ENCODE data around the gene ZNF705A. TPM values are rescaled to one million over a fixed set of nuclear protein-coding genes. Genes with fewer than 3 reads are reported as not detected.
"Not testable (repeated sequence)": the region's sequence is repeated elsewhere in the genome, so short reads cannot be mapped to it uniquely, and the experiment has no call there.

The ZNF705A gene
- not detected in 2 replicates for total RNA-seq (2014; rRNA removed; shearing (Covaris generic))

DNA sequence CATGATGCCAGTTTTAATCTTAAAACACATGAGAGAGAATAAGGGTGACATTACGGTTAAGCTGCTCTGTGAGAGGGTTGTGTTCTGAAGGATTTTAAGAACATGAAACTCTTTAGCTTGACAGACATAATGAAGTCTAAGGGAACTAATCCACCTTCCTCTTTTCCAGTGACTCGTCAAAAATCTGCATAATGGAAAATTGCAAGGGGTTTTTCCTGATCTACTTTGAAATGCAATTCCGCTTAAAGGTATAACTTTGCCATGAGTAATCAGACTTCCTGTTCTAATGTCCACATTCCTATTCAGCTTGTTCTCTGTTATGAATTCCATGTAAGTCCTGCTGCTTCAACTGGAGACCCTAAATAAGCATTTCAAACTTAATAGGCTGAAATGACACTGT is at the start of gene ZNF705A:
Gene ZNF705A (plus strand): TSS at position 171 of the 400 bp plus-strand sequence. CDS start 15,611 bp downstream, outside the sequence.
- no peak for DNase-seq (ENCODE audit: low spot score)
- in situ Hi-C loops (cut with HindIII; ENCODE audit: low sequenced_read_pairs), result no loop called here

DNA sequence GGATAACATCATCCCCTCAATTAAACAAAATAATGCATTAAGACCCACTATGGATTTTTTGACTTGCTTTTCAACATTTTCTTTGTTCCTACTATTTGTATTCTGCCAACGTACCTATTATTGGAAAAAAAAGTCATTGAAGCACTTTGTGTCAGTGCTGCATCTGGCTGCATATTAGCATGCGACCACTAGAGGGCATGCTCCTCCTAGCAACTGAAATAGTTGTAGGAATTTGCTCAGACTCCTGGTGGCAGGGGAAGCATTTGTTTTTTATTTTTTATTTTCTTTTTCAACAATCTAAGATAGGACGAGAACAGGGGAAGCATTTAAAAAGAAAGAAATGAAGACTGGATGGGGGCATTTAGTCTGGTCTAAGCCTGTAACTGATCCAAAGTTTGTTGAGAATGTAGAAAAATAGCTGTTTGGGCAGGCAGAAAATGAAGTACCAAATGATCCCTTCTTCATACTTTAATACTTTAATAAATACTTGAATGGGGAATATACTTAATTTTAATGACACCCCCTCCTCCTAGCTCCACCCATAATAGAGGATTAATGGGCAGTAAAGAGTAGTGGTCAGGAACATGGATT is 47.9 kb upstream of the ZNF705A start:
- peak; percentile 75 for DNase-seq (ENCODE audit: low spot score)
- in situ Hi-C loops (cut with HindIII; ENCODE audit: low sequenced_read_pairs), result no loop called here

DNA sequence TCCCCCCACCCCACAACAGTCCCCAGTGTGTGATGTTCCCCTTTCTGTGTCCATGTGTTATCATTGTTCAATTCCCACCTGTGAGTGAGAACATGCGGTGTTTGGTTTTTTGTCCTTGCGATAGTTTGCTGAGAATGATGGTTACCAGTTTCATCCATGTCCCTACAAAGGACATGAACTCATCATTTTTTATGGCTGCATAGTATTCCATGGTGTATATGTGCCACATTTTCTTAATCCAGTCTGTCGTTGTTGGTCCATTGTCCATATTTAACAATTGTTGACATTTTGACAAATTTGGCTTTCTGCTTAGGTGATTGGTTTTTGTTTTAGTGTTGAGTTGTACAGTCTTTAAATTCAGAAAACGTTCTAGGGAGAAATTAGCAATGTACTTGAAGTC is 43.7 kb upstream of the ZNF705A start:
- in situ Hi-C loops (cut with HindIII; ENCODE audit: low sequenced_read_pairs); DNase-seq (ENCODE audit: low spot score): not testable (repeated sequence)

DNA sequence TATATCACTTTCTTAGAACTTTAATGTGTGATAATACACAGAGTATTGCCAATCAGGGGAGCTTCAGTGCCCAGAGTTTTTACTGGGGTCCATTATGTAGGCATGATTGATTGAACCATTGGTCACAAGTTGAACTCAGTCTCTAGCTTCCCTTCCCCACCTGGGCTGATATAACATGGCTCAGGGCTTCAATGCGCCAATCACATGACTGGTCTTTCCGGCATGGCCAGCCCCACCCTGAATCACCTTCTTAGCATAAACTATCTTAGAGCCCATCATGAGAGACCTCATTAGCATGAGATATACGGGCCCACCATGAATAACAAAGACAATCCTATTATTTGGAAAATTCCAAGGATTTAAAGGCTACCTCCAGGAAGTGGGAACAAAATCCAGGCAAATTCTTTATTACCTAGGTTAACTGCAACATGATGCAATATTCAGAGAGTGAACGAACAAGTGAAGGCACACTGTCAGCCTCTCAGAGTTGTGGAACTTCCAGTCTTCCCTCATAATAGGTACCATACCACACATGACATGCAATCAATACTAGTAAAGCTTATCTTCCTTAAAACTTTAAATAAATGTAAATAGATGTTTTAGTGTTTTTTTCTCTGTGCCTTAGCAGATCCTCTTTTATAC is 36.6 kb upstream of the ZNF705A start:
- no peak for DNase-seq (ENCODE audit: low spot score)
- in situ Hi-C loops (cut with HindIII; ENCODE audit: low sequenced_read_pairs), result no loop called here

DNA sequence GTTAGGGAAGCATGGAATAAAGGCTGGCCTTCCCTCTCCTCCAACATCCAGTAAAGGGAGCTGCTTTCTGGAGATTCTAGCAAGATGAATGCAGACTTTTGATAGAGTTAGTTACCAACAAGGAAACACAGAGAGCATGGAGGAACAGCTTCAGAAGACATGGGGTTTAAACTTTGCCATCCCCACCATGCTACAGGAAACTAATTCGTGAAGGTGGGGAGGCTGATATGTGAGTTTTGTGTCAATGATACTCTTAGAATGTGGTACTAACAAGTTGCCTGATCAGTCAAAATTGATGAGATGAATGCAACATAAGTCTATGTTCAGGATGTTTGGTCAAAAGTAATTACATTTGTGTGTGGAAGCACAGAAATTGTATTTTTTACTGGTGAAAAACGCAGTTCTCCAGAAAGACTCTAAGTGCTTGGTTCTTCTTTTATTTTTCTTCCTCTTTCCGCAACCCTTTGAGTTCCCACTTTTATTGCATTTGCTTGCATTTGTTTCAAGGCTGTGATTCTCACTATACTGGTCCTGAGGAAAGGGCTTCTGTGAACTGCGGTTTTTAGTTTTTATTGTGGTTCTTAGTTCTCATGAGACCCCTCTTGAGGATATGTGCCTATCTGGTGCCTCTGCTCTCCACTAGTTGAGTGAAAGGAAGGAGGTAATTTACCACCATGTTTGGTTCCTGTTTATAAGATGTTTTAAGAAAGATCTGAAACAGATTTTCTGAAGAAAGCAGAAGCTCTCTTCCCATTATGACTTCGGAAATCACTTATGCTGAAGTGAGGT is 33.5 kb upstream of the ZNF705A start, which contains the start of gene CLEC4A:
Gene CLEC4A (plus strand): TSS at position 494 of the 789 bp plus-strand sequence. CDS start 262 bp downstream, at position 756.
- DNase-seq (ENCODE audit: low spot score), result no peak
- in situ Hi-C loops (cut with HindIII; ENCODE audit: low sequenced_read_pairs), result no loop called here

DNA sequence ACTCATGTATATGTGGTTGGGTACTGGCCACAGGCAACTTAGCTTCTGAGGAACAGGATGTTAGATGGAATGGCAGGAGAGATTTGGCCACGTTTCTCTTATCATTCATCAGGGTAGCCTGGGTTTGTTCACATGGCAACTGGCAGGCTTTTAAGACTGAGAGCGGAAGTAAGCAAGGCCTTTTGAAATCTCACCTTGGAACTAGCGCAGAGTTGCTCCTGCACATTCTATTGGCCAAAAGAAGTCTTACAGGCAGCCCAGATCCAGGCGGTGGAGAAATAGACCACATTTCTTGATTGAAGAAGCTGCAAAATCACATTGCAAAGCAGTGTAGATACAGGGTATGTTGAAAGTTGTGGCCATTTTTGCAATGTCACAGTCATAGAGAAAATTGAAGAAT is 29.7 kb upstream of the ZNF705A start:
- no peak for DNase-seq (ENCODE audit: low spot score)
- in situ Hi-C loops (cut with HindIII; ENCODE audit: low sequenced_read_pairs), result no loop called here

DNA sequence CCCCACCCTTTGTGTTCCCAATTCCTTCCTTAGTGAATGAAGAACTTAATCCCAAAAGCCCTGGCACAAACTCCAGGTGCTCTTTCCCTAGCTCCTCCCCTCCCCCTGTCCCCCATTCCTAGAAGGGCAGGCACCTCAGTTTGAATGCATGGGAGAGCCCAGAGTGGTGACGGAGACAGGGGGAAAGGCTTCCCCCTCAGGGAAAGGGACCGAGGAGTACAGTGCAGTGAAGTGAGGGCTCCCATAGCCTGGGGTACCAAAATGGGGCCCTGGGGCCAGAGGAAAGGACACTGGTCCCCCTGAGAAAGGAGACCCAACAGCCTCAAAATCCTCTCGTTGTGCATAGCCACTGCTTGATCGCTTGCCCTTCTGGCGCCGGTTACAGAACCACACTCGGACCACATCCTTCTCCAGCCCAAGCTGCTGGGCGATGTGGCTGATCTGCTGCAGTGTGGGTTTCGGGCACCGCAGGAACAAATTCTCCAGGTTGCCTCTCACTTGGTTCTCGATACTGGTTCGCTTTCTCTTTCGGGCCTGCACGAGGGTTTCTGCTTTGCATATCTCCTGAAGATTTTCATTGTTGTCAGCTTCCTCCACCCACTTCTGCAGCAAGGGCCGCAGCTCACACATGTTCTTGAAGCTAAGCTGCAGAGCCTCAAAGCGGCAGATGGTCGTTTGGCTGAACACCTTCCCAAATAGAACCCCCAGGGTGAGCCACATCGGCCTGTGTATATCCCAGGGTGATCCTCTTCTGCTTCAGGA is 23.0 kb upstream of the ZNF705A start:
- in situ Hi-C loops (cut with HindIII; ENCODE audit: low sequenced_read_pairs), result not testable (repeated sequence)
- peak; percentile 22 for DNase-seq (ENCODE audit: low spot score)

DNA sequence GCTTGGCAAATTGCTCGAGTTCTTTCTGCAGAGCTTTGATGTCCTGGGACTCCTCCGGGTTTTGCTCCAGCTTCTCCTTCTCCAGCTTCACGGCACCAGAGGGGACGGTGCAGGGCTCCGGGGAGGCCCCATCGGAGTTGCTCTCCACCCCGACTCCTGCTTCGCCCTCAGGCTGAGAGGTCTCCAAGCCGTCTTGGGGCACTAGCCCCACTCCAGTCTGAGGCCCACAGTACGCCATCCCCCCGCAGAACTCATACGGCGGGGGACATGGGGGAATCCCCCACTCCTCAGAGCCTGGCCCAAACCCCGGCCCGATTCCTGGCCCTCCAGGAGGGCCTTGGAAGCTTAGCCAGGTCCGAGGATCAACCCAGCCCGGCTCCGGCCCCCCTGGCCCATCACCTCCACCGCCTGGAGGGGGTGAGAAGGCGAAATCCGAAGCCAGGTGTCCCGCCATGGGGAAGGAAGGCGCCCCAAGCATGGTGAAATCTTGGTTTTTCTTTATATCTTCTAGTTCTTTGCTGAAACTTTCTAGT is 22.4 kb upstream of the ZNF705A start:
- in situ Hi-C loops (cut with HindIII; ENCODE audit: low sequenced_read_pairs), result not testable (repeated sequence)

DNA sequence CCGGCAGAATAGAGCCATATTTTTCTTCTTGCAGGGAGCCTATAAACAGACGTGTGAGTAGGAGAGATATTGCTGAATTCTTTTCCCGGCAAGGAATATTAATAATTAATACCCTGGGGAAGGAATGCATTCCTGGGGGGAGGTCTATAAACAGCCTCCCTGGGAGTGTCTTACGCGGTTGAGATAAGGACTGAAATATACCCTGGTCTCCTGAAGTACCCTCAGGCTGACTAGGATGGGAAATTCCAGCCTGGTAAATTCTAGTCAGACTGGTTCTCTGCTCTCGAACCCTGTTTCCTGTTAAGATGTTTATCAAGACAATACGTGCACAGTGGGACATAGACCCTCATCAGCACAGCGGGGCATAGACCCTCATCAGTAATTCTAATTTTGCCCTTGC is 15.2 kb upstream of the ZNF705A start:
- DNase-seq (ENCODE audit: low spot score); in situ Hi-C loops (cut with HindIII; ENCODE audit: low sequenced_read_pairs): not testable (repeated sequence)

More for the DNA sequence above, 22.4 kb upstream of the ZNF705A start:
- not testable (repeated sequence) for DNase-seq (ENCODE audit: low spot score)

DNA sequence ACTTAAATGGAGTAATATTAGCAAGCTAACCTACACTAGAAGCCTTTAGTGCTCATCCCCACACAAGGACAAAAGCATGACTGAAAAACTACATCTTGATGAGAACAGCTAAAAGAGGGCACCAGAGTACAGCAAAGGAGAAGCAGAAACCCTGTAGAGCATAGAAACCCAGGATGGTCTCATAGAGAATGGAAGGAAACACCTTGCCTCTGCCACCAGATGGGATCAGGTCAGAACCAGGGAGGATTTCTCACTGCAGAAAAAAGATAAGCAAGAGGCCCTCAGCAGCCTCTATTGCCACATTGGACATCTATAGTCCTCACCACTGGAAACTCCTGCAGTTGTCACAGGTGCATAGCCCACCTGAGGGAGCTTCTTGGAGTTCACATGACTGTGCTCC is 13.6 kb upstream of the ZNF705A start:
- no peak for DNase-seq (ENCODE audit: low spot score)
- in situ Hi-C loops (cut with HindIII; ENCODE audit: low sequenced_read_pairs), result no loop called here

DNA sequence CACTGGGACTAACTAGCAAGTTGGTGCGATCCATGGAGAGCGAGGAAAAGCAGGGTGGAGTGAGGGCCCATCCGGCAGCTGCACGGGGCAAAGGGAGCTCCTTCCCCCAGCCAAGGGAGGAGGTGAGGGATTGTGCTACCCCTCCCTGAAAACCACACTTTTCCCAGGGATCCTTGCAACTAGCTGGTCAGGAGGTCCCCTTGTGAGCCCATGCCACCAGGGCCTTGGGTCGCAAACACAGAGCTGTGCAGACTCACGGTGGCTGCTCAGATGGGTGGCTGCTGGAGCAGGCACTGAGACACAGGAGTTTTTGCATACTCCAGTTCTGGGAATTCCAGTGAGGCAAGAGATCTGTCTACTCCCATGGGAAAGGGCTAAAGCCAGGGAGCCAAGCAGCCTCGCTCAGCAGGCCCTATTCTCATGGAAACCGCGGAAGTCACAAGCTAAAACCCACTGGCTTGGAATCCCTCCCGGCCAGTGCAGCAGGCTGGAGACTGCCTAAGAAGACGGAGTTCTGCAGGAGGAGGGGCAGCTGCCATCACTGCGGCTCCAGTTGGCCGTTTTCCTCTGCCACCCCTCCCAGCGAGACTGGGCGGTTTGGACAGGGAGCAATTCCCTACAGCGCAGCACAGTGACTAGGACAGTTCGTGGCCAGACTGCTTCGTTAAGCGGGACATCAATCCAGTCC is 10.9 kb upstream of the ZNF705A start:
- in situ Hi-C loops (cut with HindIII; ENCODE audit: low sequenced_read_pairs), result no loop called here
- DNase-seq (ENCODE audit: low spot score), result peak; percentile 72

DNA sequence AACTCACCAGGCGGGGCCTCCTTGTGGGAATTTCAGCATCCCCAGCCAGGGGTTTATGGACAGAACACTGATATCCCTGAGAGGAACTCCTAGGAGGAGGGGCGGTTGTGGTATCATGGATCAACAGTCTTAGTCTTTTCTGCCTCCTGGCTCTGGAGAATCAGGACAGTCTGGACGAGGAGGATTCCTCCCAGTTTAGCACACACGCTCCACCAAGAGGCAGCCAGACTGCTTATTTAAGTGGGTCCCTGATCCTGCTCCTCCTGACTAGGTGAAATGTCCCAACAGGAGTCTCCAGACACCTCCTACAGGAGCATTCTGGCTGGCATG is 10.4 kb upstream of the ZNF705A start:
- in situ Hi-C loops (cut with HindIII; ENCODE audit: low sequenced_read_pairs), result no loop called here
- DNase-seq (ENCODE audit: low spot score), result no peak

DNA sequence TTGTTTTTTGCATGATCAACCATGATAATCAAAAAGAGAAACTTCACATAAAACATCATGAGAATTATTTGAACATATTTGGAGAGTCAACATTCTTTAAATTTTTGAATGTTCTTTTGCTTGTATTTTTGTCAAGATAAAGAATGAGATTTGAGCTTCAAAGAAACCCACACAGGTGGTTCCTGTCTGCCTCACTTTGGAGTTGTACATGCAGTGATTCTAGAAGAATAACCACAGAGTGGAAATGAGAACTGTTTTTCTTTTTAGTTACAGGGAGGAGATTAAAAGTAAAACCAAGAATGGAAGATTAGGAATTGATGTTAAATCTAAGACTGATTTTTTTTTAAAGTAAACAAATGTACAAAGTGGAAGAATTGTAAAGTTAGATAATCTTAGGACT is 2.3 kb upstream of the ZNF705A start:
- in situ Hi-C loops (cut with HindIII; ENCODE audit: low sequenced_read_pairs), result no loop called here
- DNase-seq (ENCODE audit: low spot score), result no peak

DNA sequence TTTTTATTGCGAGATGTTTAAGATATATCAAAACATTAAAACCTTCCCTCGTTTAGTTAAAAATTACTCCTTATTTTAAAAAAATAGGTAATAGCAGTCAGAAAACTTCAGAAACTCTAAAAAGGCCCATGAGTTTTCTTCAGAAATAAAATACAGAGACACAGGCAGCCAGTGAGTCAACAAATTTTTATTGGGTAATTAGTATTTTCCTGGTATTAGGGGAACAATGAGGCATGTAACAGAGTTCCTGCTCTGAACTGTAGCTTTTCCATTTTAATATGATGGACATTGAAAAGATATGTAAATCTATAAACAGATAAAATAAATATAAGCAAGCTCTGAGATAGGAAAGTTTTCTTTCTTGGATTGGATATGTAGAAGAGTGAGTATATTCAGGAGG is 399 bp upstream of the ZNF705A start:
- in situ Hi-C loops (cut with HindIII; ENCODE audit: low sequenced_read_pairs), result no loop called here
- no peak for DNase-seq (ENCODE audit: low spot score)

DNA sequence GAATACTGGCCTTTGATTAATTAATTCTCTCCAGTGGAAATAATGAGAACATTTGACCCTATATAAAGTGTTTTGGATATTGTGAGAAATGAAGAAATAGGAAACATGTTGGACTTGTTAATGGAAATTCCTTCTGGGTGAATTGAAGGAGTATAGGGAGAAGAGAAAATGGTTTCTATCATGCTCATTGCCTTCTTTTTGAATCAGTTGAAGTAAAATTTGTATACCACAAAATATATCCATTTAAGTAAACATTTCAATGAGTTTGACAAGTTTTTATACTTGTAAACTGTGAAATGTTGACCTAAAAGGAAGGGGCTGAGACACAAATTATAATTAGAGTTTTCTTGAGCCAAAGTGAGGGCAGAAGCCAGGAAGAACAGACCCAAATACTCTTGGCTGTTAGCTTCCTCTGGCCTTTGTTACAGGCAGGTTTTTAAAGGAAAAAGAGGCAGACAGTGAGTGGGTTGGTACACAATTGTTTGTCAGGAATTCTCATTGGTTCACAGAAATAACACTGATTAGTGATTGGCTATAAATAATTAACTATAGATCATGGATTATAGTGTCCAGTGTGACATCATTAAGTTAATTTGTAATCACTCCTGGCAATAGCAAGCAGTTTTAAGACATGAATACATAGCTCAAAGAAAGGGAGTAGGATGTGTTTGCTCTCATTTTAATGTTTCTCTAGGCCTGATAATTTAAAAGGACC is 826 bp downstream of the ZNF705A start:
- in situ Hi-C loops (cut with HindIII; ENCODE audit: low sequenced_read_pairs), result no loop called here
- no peak for DNase-seq (ENCODE audit: low spot score)

DNA sequence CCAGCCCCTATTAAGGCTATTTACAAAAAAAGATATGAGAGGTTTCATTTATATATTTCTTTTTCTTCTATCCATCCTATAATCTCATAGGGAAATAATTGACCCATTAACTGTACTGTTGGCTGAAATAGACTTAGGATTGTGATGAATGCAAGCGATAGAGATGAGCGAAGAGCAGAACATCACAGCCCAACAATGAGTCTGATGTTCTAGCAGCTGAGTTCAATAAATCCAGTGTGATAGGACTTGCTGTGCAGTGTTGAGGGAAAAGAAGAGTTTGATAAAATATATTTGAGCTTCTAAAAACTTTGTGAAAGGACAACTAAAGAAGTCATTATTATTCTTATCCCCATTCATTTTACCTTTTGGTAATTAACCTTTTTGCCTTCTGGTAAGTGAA is 16.1 kb downstream of the ZNF705A start:
- in situ Hi-C loops (cut with HindIII; ENCODE audit: low sequenced_read_pairs); DNase-seq (ENCODE audit: low spot score): not testable (repeated sequence)

DNA sequence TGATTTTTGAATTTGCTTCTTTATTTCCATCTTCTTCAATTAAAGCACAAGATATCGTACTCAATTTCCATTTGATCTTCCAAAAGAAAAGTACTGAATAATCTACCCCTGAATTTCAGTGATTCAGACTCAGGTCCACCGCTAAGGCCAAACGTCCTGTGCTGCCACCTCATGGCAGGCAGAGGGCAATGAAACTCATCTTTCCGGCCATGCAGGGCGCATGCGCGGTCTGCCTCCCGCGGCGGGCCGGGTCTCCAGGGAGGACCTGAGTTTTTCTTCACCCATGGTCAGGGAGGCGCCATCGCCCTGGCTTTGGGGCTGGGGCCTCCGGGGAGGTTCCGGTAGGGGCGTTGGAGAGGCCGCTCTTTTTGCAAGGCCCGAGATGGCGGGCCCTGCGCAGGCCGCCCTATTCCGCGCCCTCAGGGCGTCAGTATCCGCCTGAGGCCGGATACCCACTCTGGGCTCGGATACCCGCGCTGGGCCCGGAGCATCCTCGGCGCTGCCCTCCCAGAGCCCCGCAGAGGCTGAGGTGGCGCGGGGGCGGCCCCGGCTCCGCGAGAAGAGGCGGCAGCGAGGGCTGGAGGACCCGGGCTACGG is 23.3 kb downstream of the ZNF705A start:
- in situ Hi-C loops (cut with HindIII; ENCODE audit: low sequenced_read_pairs), result not testable (repeated sequence)
- DNase-seq (ENCODE audit: low spot score), result peak; percentile 56

DNA sequence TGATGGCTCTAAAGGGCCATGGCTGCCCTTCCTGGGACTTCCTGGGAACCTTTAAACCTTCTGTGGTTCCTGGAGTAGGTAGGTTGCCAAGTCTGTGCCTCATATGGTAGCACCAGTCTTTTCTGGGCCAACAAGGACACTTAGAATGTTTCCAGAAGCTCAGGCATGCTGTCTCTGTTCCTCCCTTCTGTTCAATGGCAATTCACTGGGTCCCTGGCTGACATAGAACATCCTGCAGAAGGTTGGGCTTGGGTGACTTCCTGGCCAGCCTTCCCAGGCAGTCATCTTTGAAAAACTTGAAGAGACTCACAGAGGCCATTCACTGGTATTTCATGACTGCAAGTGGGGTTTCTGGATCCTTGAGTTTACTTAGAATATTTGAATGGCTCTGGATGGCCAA is 24.5 kb downstream of the ZNF705A start:
- peak; percentile 54 for DNase-seq (ENCODE audit: low spot score)
- in situ Hi-C loops (cut with HindIII; ENCODE audit: low sequenced_read_pairs), result not testable (repeated sequence)
